Gastrocnemius medialis (tissue), 4 donors: ENCODE measurements around the gene ZNRF1.

Experiments
- POLR2A ChIP-seq, 2 donors: fragments of 450-650 bp; IDR thresholded peaks; one replicate each; pipeline ENCODE4 v1.6.1; 2017; ENCODE audit warnings: antibody characterized with exemption in 2 of 2, mild to moderate bottlenecking in 2 of 2, moderate library complexity in 2 of 2
- TF ChIP-seq, protein P1 (sequence below), 5 experiments: fragments of 450-650 bp in 3 of 5; fragments of 200-600 bp in 2 of 5; sonication (generic) in 2 of 5; IDR thresholded peaks in 4 of 5; conservative IDR thresholded peaks in 1 of 5; 1 replicate in 4 of 5; 2 replicates in 1 of 5; pipeline ENCODE4 v1.5.1; 2016 to 2019; ENCODE audit warnings: antibody characterized with exemption in 5 of 5, mild to moderate bottlenecking in 3 of 5, moderate library complexity in 3 of 5

DNA sequence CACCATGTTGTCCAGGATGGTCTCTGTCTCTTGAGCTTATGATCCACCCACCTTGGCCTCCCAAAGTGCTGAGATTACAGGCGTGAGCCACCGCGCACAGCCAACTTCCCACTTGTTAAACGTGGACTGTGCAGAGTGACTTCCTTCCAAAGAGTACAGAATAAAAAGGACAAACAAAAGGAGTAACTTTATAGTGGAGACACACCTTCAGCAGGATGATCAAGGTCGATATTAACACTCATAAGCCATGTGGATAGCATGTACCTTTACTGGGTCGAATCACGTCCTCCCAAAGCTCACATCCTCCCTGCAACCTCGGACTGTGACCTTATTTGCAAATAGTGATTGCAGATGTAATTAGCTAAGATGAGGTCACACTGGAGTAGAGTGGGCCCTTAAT, 139.4 kb downstream of the ZNRF1 start:
- TF ChIP-seq, protein P1, sequence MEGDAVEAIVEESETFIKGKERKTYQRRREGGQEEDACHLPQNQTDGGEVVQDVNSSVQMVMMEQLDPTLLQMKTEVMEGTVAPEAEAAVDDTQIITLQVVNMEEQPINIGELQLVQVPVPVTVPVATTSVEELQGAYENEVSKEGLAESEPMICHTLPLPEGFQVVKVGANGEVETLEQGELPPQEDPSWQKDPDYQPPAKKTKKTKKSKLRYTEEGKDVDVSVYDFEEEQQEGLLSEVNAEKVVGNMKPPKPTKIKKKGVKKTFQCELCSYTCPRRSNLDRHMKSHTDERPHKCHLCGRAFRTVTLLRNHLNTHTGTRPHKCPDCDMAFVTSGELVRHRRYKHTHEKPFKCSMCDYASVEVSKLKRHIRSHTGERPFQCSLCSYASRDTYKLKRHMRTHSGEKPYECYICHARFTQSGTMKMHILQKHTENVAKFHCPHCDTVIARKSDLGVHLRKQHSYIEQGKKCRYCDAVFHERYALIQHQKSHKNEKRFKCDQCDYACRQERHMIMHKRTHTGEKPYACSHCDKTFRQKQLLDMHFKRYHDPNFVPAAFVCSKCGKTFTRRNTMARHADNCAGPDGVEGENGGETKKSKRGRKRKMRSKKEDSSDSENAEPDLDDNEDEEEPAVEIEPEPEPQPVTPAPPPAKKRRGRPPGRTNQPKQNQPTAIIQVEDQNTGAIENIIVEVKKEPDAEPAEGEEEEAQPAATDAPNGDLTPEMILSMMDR (IDR thresholded peaks at IDR 0.05 in 4 of 5, conservative IDR thresholded peaks at IDR 0.05 in 1 of 5), result no peak
- TF ChIP-seq POLR2A (IDR thresholded peaks at IDR 0.05), result no peak
